ENCODE data around the gene RUSC1.
"Not testable (repeated sequence)": the region's sequence is repeated elsewhere in the genome, so short reads cannot be mapped to it uniquely, and the experiment has no call there.

RUSC1 gene

GRCh38 chr1:155324717-155325602 is 4.3 kb downstream of the RUSC1 start:
- ATAC-seq (no peak), DNase-seq (ENCODE audit: low spot score in 2 of 2) (no peak)
- H3K9me3 Mint-ChIP-seq, result no peaks in the 10 kb centered on the region
- H3K36me3 Mint-ChIP-seq, result peaks cover 47% of the 10 kb centered on the region
- peaks cover 42% of the 10 kb centered on the region for H3K4me1 Mint-ChIP-seq
- H3K4me3 Mint-ChIP-seq, result peak overlapping the region; percentile 82
- peak overlapping the region; percentile 94 for H3K27ac Mint-ChIP-seq

GRCh38 chr1:155325603-155325893 is 4.9 kb downstream of the RUSC1 start:
- H3K36me3 Mint-ChIP-seq, result peaks cover 47% of the 10 kb centered on the region
- peaks cover 36% of the 10 kb centered on the region for H3K4me1 Mint-ChIP-seq
- H3K27ac Mint-ChIP-seq, result peak overlapping the region; percentile 72
- no peaks in the 10 kb centered on the region for H3K9me3 Mint-ChIP-seq
- DNase-seq (ENCODE audit: low spot score in 2 of 2) (no peak), ATAC-seq (no peak)
- H3K4me3 Mint-ChIP-seq, result peak overlapping the region; percentile 82

- ATAC-seq (no peak), DNase-seq (ENCODE audit: low spot score in 2 of 2) (no peak)
- H3K4me3 Mint-ChIP-seq, result peak overlapping the region; percentile 82
- H3K9me3 Mint-ChIP-seq, result no peaks in the 10 kb centered on the region
- peaks cover 31% of the 10 kb centered on the region for H3K4me1 Mint-ChIP-seq
- H3K36me3 Mint-ChIP-seq, result peaks cover 47% of the 10 kb centered on the region
- H3K27ac Mint-ChIP-seq, result peak overlapping the region; percentile 72
Measured at GRCh38 chr1:155326020-155326526, 5.4 kb downstream of the RUSC1 start.

GRCh38 chr1:155326631-155327037 is 5.9 kb downstream of the RUSC1 start:
- Mint-ChIP-seq H3K27ac (peak overlapping the region; percentile 72), H3K4me3 (peak overlapping the region; percentile 82), H3K4me1 (peaks cover 26% of the 10 kb centered on the region), H3K36me3 (peaks cover 48% of the 10 kb centered on the region), H3K9me3 (no peaks in the 10 kb centered on the region)
- DNase-seq (ENCODE audit: low spot score in 2 of 2), result no peak
- no peak for ATAC-seq

GRCh38 chr1:155327981-155328380 is 7.3 kb downstream of the RUSC1 start:
- Mint-ChIP-seq H3K4me1 (peaks cover 16% of the 10 kb centered on the region), H3K36me3 (peaks cover 58% of the 10 kb centered on the region), H3K4me3 (no peak overlapping the region), H3K27ac (peak overlapping the region; percentile 39), H3K9me3 (no peaks in the 10 kb centered on the region)
- no peak for DNase-seq (ENCODE audit: low spot score in 2 of 2)
- no peak for ATAC-seq

GRCh38 chr1:155328856-155329255 is 8.2 kb downstream of the RUSC1 start:
- ATAC-seq; H3K9me3 Mint-ChIP-seq; H3K4me3 Mint-ChIP-seq; H3K27ac Mint-ChIP-seq; DNase-seq (ENCODE audit: low spot score in 2 of 2): not testable (repeated sequence)
- H3K4me1 Mint-ChIP-seq, result peaks cover 16% of the 10 kb centered on the region
- peaks cover 66% of the 10 kb centered on the region for H3K36me3 Mint-ChIP-seq

GRCh38 chr1:155329980-155330598 is 9.4 kb downstream of the RUSC1 start:
- H3K9me3 Mint-ChIP-seq, result no peaks in the 10 kb centered on the region
- H3K36me3 Mint-ChIP-seq, result peaks cover 72% of the 10 kb centered on the region
- H3K4me3 Mint-ChIP-seq, result no peak overlapping the region
- peak overlapping the region; percentile 76 for H3K27ac Mint-ChIP-seq
- DNase-seq (ENCODE audit: low spot score in 2 of 2), result no peak
- ATAC-seq, result no peak
- peaks cover 16% of the 10 kb centered on the region for H3K4me1 Mint-ChIP-seq

GRCh38 chr1:155334962-155335361 is 14.3 kb downstream of the RUSC1 start:
- ATAC-seq (no peak), DNase-seq (ENCODE audit: low spot score in 2 of 2) (no peak)
- H3K4me1 Mint-ChIP-seq, result no peaks in the 10 kb centered on the region
- H3K4me3 Mint-ChIP-seq, result no peak overlapping the region
- H3K27ac Mint-ChIP-seq, result no peak overlapping the region
- H3K36me3 Mint-ChIP-seq, result peaks cover 93% of the 10 kb centered on the region
- no peaks in the 10 kb centered on the region for H3K9me3 Mint-ChIP-seq

GRCh38 chr1:155339515-155340097 is 18.9 kb downstream of the RUSC1 start:
- Mint-ChIP-seq H3K36me3 (peaks cover 96% of the 10 kb centered on the region), H3K4me3 (no peak overlapping the region), H3K27ac (no peak overlapping the region), H3K4me1 (no peaks in the 10 kb centered on the region), H3K9me3 (no peaks in the 10 kb centered on the region)
- DNase-seq (ENCODE audit: low spot score in 2 of 2), result no peak
- no peak for ATAC-seq

GRCh38 chr1:155342842-155343241 is 22.1 kb downstream of the RUSC1 start:
- DNase-seq (ENCODE audit: low spot score in 2 of 2) (no peak), ATAC-seq (no peak)
- peak overlapping the region; percentile 23 for H3K27ac Mint-ChIP-seq
- no peak overlapping the region for H3K4me3 Mint-ChIP-seq
- H3K9me3 Mint-ChIP-seq, result no peaks in the 10 kb centered on the region
- peaks cover 100% of the 10 kb centered on the region for H3K36me3 Mint-ChIP-seq
- no peaks in the 10 kb centered on the region for H3K4me1 Mint-ChIP-seq

- Mint-ChIP-seq H3K27ac (no peak overlapping the region), H3K36me3 (peaks cover 100% of the 10 kb centered on the region), H3K4me1 (no peaks in the 10 kb centered on the region), H3K4me3 (no peak overlapping the region), H3K9me3 (no peaks in the 10 kb centered on the region)
- no peak for DNase-seq (ENCODE audit: low spot score in 2 of 2)
- ATAC-seq, result no peak
Measured at GRCh38 chr1:155352631-155353030, 31.9 kb downstream of the RUSC1 start.

- no peak for DNase-seq (ENCODE audit: low spot score in 2 of 2)
- Mint-ChIP-seq H3K27ac (no peak overlapping the region), H3K4me1 (no peaks in the 10 kb centered on the region), H3K4me3 (no peak overlapping the region), H3K36me3 (peaks cover 87% of the 10 kb centered on the region), H3K9me3 (no peaks in the 10 kb centered on the region)
- ATAC-seq, result no peak
Measured at GRCh38 chr1:155360051-155360450, 39.4 kb downstream of the RUSC1 start.

- H3K4me1 Mint-ChIP-seq, result no peaks in the 10 kb centered on the region
- no peaks in the 10 kb centered on the region for H3K9me3 Mint-ChIP-seq
- peaks cover 96% of the 10 kb centered on the region for H3K36me3 Mint-ChIP-seq
- ATAC-seq (no peak), DNase-seq (ENCODE audit: low spot score in 2 of 2) (no peak)
- H3K27ac Mint-ChIP-seq, result no peak overlapping the region
- H3K4me3 Mint-ChIP-seq, result no peak overlapping the region
Measured at GRCh38 chr1:155379180-155379579, 58.5 kb downstream of the RUSC1 start.

- ATAC-seq, result no peak
- peaks cover 96% of the 10 kb centered on the region for H3K36me3 Mint-ChIP-seq
Measured at GRCh38 chr1:155379631-155380090, 59.0 kb downstream of the RUSC1 start.

More at GRCh38 chr1:155379631-155380090, 59.0 kb downstream of the RUSC1 start:
- no peaks in the 10 kb centered on the region for H3K9me3 Mint-ChIP-seq
- H3K4me1 Mint-ChIP-seq, result no peaks in the 10 kb centered on the region
- H3K4me3 Mint-ChIP-seq, result no peak overlapping the region
- DNase-seq (ENCODE audit: low spot score in 2 of 2), result no peak
- H3K27ac Mint-ChIP-seq, result no peak overlapping the region
